Muscle of arm (tissue), 14 donors: ENCODE data around the gene OR5W2. TPM values are rescaled to one million over a fixed set of nuclear protein-coding genes. Genes with fewer than 3 reads are reported as not detected.
"Not testable (repeated sequence)": the region's sequence is repeated elsewhere in the genome, so short reads cannot be mapped to it uniquely, and the experiment has no call there.

ENCODE experiments used
- DNase-seq: peaks from one replicate; pipeline ENCODE4 v3.0.0-alpha.2; 2013
- long read RNA-seq, 11 donors: transcript quantifications; one replicate each; lab custom pipeline, GENCODE V29; 2026
- polyA plus RNA-seq, 12 donors: library from polyadenylated mRNA; unstranded; fragments of 120-200 nt; gene quantifications; one replicate each; pipeline ENCODE4 v1.2.1, GENCODE V29; 2013; ENCODE audit not compliant: insufficient read length in 12 of 12

The OR5W2 gene
- not detected for polyA plus RNA-seq
- long read RNA-seq, donor 1, result 0 reads
- long read RNA-seq, donor 2, result 0 reads
- long read RNA-seq, donor 3, result 0 reads
- long read RNA-seq, donor 4, result 0 reads
- long read RNA-seq, donor 5, result 0 reads
- long read RNA-seq, donor 6, result 0 reads
- long read RNA-seq, donor 7, result 0 reads
- long read RNA-seq, donor 8, result 0 reads
- long read RNA-seq, donor 9, result 0 reads
- long read RNA-seq, donor 10, result 0 reads
- long read RNA-seq, donor 11, result 0 reads

DNA sequence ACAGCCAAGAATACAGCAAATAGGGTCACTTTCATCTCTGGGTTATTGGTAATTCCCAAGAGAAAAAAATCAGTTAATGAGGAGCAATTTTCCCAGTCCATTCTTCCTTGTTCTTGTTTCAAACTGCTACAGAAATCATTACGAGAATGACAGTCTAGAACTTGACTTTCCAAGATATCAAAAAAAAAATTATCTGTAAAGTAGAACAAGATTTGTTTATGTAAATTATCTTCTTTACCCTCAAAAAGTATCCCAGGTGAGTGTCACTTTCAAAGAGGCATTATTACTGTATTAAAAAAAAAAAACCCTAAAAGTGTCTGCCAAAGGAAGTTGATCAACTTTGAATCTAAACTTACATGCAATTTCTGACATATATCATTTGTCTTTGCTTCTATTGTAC lies at the start of gene OR5W2:
Gene OR5W2, minus strand, starts transcription at position 101 of the 400 bp plus-strand sequence. Its CDS starts 0 bp downstream, at position 101.
- DNase-seq, result no peak

DNA sequence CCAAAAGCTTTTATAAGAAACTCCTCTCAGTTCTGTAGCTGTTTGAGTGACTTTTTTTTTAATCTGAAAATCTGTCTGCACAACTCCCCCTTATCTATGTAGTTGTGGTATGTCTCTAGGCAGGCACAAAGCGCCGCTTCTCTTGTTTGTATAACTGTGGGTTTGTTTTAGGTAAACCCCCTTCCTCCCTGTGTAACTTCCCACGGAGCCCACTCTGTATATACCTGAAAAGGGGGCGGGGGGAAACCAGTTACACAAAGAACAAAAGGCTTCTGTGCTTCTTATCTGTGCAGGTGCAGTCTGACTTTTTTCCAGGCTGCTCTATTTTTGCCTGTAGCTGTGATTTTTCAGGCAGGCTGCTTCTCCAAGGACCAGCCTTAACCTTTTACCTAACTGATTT lies 42.1 kb upstream of the OR5W2 start:
- no peak for DNase-seq

DNA sequence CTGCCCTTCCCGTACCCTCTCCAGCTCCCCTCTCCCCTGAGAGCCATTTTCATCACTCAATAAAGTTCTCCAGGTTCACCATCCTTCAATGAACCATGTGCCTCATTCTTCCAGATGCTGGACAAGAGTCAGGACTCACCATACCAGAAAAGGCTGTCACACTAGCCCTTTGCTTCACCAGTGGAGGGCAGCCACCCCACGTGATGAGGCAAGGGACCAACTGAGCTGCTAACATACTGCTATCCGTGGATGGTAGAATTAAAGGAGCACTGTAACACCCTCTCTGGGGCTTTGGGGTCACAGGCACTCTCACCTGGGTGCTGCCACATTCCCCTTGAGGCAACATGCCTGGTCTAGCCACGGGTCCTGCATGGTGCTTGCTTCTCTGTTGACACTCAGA lies 34.9 kb upstream of the OR5W2 start:
- no peak for DNase-seq

DNA sequence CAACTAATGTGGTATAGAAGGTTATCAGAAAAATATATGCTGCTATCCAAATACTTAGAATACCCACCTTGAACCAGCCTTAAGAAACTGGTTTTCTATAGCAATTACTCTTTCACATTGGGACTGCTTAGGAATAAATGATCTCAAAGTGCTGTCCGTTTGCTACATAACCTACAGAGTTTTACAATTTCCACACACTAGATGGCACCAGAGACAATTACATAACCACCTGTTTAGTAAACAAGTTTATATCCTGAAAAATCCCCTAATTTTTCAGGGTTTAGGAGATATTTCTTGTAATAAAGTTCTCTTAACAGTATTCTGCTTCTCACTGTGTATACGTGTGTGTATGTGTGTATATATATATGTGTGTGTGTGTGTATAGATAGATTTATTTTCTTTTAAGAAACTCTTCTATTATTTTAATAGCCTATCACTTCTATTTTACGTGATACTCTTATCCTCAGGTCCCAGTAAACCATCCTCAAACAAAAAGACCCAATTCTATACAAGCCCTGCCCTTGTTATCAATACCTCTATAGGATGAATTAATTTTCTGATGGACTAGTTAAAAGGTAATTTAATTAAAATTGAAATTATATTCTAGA lies 28.5 kb upstream of the OR5W2 start:
- DNase-seq, result peak; percentile 11

DNA sequence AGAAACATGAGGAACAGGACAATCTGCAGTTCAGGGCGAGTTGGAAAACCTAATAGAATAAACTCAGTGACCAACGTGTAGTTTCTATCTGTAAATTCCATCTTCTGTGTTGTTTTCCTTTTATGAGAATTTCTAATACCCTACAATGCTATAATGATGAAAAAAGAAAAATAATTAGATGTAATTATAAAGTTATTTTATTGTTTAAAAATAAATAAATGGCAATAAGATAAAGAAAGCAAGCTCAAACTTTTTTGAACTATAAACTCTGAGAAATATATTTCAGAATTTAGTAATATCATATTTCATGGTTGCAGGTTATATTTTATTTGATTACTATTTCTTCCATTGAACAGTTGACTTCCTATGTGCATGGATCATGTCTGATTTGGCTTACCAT lies 21.9 kb upstream of the OR5W2 start, which contains the start of gene OR5I1:
Gene OR5I1, minus strand, starts transcription at position 101 of the 400 bp plus-strand sequence. Its CDS starts 0 bp downstream, at position 101.
- no peak for DNase-seq

DNA sequence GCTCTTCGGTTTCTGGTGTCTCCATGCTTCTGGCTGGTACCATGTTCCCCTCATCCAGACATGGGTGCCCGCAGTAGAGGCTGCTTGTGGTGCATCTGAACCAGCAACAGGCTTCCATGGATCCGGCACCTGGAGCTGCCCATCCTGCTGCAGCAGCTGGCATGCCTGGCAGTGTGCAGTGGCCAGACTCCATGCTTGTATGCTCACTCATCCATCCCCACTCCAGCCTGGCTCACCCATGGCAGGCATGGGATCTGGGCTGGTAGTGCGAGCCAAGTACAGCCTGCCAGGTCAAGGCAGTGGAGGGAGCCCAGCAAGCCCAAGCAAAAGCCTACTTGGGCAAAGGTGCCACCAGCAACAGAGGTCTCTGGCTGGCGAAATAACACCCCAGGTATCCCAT lies 6.2 kb upstream of the OR5W2 start:
- DNase-seq, result no peak

GRCh38 chr11:55902308-55902707 lies 12.1 kb downstream of the OR5W2 start:
- DNase-seq, result no peak

DNA sequence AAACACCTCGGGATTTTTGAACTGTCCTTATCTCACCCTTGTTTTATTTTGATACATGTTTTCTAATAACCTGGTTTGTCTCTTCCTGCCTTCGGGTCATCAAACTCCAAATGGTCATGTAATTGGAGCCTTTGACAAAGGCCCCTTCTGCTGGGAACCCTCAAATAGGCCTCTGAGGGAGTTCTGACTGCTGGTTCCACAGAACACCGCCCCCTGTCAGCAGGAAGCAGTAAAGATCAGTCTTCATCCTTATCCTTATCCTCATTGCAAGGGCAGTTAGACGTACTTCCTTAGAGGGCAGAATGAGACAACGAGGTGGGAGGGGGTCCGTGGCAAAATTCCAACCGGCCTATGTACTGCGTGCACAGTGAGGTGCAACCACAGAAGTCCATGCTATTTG lies 19.2 kb downstream of the OR5W2 start:
- DNase-seq, result no peak

- DNase-seq, result not testable (repeated sequence)
These were observed 28.9 kb downstream of the OR5W2 start for GRCh38 chr11:55885481-55885880.

- not testable (repeated sequence) for DNase-seq
These were observed 29.4 kb downstream of the OR5W2 start for GRCh38 chr11:55884995-55885394.

GRCh38 chr11:55882997-55883396 lies 31.4 kb downstream of the OR5W2 start, which contains the start of gene TRIM51:
TSS of gene TRIM51 (plus strand) at chr11:55883297. CDS start at chr11:55885429, 2,132 bp downstream.
- not testable (repeated sequence) for DNase-seq

DNA sequence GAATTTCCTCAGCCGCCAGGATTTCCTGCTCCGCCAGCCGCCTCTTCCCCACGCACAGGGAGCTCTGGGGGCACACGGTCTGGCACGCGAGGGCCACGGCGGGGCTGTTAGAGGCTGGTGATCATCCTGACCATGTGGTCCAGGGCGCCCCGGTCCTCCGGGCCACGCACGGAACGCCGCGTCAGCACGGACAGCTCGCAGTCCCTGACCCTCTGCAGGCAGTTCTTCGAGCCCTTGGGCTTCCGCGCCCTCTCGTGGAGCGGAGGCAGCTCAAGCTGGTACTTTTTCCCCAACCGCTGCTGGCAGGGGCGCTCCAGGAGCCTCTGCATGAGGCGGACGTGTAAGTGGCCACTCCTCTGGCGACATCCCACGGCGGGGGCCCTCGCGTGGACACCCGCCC lies 41.2 kb downstream of the OR5W2 start:
- DNase-seq, result not testable (repeated sequence)

GRCh38 chr11:55872731-55873130 lies 41.7 kb downstream of the OR5W2 start:
- not testable (repeated sequence) for DNase-seq

DNA sequence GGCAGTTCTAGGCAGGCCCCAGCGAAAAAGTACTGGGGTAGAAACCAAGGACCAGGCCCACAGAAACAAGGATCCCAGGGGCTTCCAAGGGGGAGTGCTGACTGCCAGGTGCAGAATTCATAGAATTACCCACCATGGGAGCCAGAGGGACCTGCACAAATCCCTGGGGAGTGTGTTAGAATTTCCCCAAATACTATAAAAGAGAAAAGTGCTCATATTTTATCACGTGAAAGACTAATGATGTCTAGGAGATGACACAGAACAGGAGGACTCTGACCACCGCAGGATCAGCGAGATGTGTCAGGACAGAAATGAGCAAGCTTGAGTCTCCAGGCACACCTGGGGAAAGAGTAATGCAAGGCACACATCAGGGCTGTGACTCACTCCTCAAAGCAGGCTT lies 47.0 kb downstream of the OR5W2 start:
- not testable (repeated sequence) for DNase-seq

Other genes with a start within 250 kb of the OR5W2 start
- not detected for gene OR5D13, start 141.1 kb downstream of the OR5W2 start, polyA plus RNA-seq
- gene OR5D14, start 119.0 kb downstream of the OR5W2 start, polyA plus RNA-seq, result not detected
- not detected for gene OR5L1, start 103.2 kb downstream of the OR5W2 start, polyA plus RNA-seq
- gene OR5D18, start 95.0 kb downstream of the OR5W2 start, polyA plus RNA-seq, result not detected
- not detected for gene OR5L2, start 87.4 kb downstream of the OR5W2 start, polyA plus RNA-seq
- not detected for gene OR5D16, start 75.8 kb downstream of the OR5W2 start, polyA plus RNA-seq
- not detected for gene TRIM51, start 31.3 kb downstream of the OR5W2 start, polyA plus RNA-seq
- gene OR5I1, start 21.8 kb upstream of the OR5W2 start, polyA plus RNA-seq, result not detected
- not detected for gene OR10AG1, start 55.4 kb upstream of the OR5W2 start, polyA plus RNA-seq
- not detected for gene OR5F1, start 80.0 kb upstream of the OR5W2 start, polyA plus RNA-seq
- under 1 TPM in 5 of 12 donors, not detected in 7; 0.01 to 0.07 (median 0.03) TPM for gene OR5AS1, start 113.1 kb upstream of the OR5W2 start, polyA plus RNA-seq
- not detected for gene OR8I2, start 178.7 kb upstream of the OR5W2 start, polyA plus RNA-seq
- under 1 TPM in 1 of 12 donors, not detected in 11; 0.05 TPM for gene OR8H2, start 189.1 kb upstream of the OR5W2 start, polyA plus RNA-seq
- gene OR8H3, start 207.8 kb upstream of the OR5W2 start, polyA plus RNA-seq, result not detected
- not detected for gene OR8J3, start 225.6 kb upstream of the OR5W2 start, polyA plus RNA-seq
- gene OR8K5, start 245.7 kb upstream of the OR5W2 start, polyA plus RNA-seq, result not detected